Suprapubic skin (tissue), 3 donors: ENCODE measurements around the gene ZNF280A.

Source experiments
- CTCF ChIP-seq, 2 donors: fragments of 200-600 bp in 1 of 2; fragments of 450-650 bp in 1 of 2; sonication (generic) in 1 of 2; IDR thresholded peaks; one replicate each; pipeline ENCODE4 v1.5.1; 2016 to 2019; ENCODE audit warnings: antibody characterized with exemption in 2 of 2, mild to moderate bottlenecking in 1 of 2, moderate library complexity in 1 of 2
- EP300 ChIP-seq: sonication (generic); formaldehyde crosslinking; IDR thresholded peaks from one replicate; pipeline ENCODE4 v1.6.1; 2017; ENCODE audit warnings: antibody characterized with exemption
- POLR2A ChIP-seq, 2 donors: fragments of 450-650 bp; IDR thresholded peaks; one replicate each; pipeline ENCODE4 v1.6.1; 2017; ENCODE audit warnings: antibody characterized with exemption in 2 of 2, mild to moderate bottlenecking in 2 of 2, moderate library complexity in 2 of 2

- TF ChIP-seq CTCF (IDR thresholded peaks at IDR 0.05): no peak
- TF ChIP-seq EP300: no peak
- no peak for TF ChIP-seq POLR2A (IDR thresholded peaks at IDR 0.05)
Measured at GRCh38 chr22:22507743-22508273, 12.3 kb downstream of the ZNF280A start.
